Activated gamma-delta T cell (primary cell): ENCODE results near the gene KEL.
"Not testable (repeated sequence)": the region's sequence is repeated elsewhere in the genome, so short reads cannot be mapped to it uniquely, and the experiment has no call there.

Experiments
- DNase-seq: peaks from one replicate; lab custom pipeline; 2025; lab: John Stamatoyannopoulos, UW
- total RNA-seq, 2 donors: gene quantifications; one replicate each; lab custom pipeline; 2026; lab: John Stamatoyannopoulos, UW

Gene KEL
- 0.10 to 0.52 reads per million in 2 donors for total RNA-seq

GRCh38 chr7:142961973-142962926, at the start of gene KEL:
KEL (minus strand) TSS chr7:142962363; CDS start chr7:142962206, 157 bp downstream.
- no peak for DNase-seq

GRCh38 chr7:143008007-143008901, 46.1 kb upstream of the KEL start:
- peak; percentile 10 for DNase-seq

GRCh38 chr7:143005632-143006260, 43.6 kb upstream of the KEL start:
- no peak for DNase-seq

GRCh38 chr7:143003393-143004051, 41.4 kb upstream of the KEL start:
- no peak for DNase-seq

- DNase-seq: no peak
These were observed 40.7 kb upstream of the KEL start for GRCh38 chr7:143002898-143003297.

- DNase-seq: no peak
These were observed 39.9 kb upstream of the KEL start for GRCh38 chr7:143002106-143002505.

- no peak for DNase-seq
These were observed 38.5 kb upstream of the KEL start for GRCh38 chr7:143000648-143001047.

GRCh38 chr7:142999793-143000192, 37.6 kb upstream of the KEL start:
- no peak for DNase-seq

- DNase-seq: no peak
These were observed 36.8 kb upstream of the KEL start for GRCh38 chr7:142998966-142999365.

- DNase-seq: no peak
These were observed 35.4 kb upstream of the KEL start for GRCh38 chr7:142997456-142997989.

- no peak for DNase-seq
These were observed 30.3 kb upstream of the KEL start for GRCh38 chr7:142992427-142992826.

GRCh38 chr7:142984297-142984696, 22.1 kb upstream of the KEL start:
- no peak for DNase-seq

- DNase-seq: no peak
These were observed 21.7 kb upstream of the KEL start for GRCh38 chr7:142983825-142984224.

GRCh38 chr7:142978402-142978801, 16.2 kb upstream of the KEL start:
- DNase-seq: not testable (repeated sequence)

GRCh38 chr7:142974626-142975025, 12.5 kb upstream of the KEL start:
- no peak for DNase-seq

GRCh38 chr7:142969183-142969582, 7.0 kb upstream of the KEL start:
- DNase-seq: no peak

- no peak for DNase-seq
These were observed 6.1 kb upstream of the KEL start for GRCh38 chr7:142968229-142968628.

GRCh38 chr7:142964502-142965246, 2.5 kb upstream of the KEL start:
- DNase-seq: no peak

GRCh38 chr7:142963993-142964392, 1.8 kb upstream of the KEL start:
- DNase-seq: no peak

- DNase-seq: no peak
These were observed 828 bp upstream of the KEL start for GRCh38 chr7:142962991-142963390.

- DNase-seq: no peak
These were observed 579 bp downstream of the KEL start for GRCh38 chr7:142961595-142961972.
